Measurements from ENCODE around the gene SYK.
"Not testable (repeated sequence)": the region's sequence is repeated elsewhere in the genome, so short reads cannot be mapped to it uniquely, and the experiment has no call there.

Gene SYK

GRCh38 chr9:90882991-90883600 lies 81.5 kb downstream of the SYK start:
- no peak for DNase-seq

GRCh38 chr9:90883661-90884060 lies 82.0 kb downstream of the SYK start:
- no peak for DNase-seq

GRCh38 chr9:90884178-90884577 lies 82.6 kb downstream of the SYK start:
- no peak for DNase-seq

GRCh38 chr9:90886868-90887267 lies 85.2 kb downstream of the SYK start:
- DNase-seq = not testable (repeated sequence)

GRCh38 chr9:90888941-90889340 lies 87.3 kb downstream of the SYK start:
- no peak for DNase-seq

GRCh38 chr9:90890146-90890810 lies 88.7 kb downstream of the SYK start:
- no peak for DNase-seq

DNA sequence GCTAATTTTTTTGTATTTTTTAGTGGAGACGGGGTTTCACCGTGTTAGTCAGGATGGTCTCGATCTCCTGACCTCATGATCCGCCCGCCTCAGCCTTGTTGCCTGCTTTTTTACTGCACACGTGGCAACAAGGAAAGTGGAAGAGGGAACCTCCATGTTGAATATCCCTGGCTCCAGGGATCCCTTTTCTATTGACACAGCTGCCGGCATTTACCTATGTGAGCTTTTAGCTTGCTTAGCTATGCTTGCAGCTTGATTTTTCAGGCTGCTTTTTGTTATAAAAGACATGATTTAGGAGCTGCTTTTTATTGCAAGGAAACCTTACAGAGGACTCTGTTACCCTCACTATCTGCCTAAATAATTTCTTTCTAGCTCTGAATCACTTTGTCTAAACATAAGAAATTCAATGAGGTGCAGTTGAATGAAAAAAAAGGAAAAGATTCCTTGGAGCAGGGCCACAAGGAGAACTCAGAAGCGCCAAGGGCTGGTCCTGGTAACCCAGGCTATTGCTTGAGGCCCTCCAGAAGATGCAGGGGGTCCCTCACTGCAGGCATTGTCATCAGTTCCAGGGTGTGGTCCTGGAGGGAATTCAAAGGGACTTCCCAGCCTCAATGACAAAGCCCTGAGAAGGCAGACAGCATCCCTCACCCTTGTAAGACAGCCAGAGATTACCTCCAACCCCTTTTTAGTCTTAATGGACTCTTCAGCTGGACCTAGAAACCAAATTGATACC lies 89.9 kb downstream of the SYK start:
- DNase-seq = no peak

DNA sequence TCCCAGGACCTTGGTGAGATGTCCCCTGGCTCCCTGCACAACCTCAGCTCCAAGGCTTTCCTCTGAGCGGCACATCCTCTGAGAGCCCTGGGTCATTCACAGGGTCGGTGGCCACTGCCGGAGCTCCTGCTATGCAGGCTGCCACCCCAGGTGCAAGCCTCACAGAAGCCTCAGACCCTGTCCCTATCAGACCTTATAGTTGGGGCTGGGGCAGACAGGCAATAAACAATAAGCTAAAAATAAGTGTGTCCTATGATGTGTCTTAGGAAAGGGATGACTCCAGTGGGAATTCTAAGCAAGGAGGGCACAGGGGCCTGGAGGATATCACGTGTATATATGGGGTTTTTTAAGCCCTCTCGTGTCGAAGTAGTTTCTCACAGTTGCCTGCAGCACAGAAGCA lies 91.3 kb downstream of the SYK start:
- DNase-seq = no peak

DNA sequence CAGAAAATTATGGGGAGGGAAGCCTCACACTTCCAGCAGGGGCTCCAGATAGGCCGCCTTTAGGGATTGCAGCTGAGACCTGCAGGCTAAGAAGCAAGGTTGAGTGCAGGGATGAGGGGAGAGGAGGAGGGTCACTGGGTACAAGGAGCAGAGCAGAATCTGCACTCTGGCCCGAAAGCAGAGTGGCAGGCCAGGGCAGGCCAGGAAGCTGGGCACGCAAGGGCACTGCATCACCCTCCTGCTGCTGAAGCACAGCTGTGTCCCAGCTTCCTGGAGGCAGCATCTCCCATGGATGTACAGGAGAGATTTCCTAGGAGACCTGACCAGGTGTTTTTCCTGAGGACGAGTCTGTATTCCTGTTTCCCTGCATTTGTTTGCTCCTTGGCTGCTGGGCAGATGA lies 92.1 kb downstream of the SYK start:
- no peak for DNase-seq

- peak; percentile 10 for DNase-seq
These were observed 93.5 kb downstream of the SYK start for GRCh38 chr9:90894986-90895687.

DNA sequence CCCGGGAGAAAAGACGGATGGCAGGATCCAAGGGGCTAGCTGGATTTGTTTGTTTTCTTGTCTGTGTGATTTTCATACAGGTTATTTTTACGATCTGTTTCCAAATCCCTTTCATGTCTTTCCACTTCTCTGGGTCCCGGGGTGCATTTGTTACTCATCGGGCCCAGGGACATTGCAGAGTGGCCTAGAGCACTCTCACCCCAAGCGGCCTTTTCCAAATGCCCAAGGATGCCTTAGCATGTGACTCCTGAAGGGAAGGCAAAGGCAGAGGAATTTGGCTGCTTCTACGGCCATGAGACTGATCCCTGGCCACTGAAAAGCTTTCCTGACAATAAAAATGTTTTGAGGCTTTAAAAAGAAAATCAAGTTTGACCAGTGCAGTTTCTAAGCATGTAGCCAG lies 94.2 kb downstream of the SYK start:
- no peak for DNase-seq

- no peak for DNase-seq
These were observed 94.6 kb downstream of the SYK start for GRCh38 chr9:90896231-90896630.

DNA sequence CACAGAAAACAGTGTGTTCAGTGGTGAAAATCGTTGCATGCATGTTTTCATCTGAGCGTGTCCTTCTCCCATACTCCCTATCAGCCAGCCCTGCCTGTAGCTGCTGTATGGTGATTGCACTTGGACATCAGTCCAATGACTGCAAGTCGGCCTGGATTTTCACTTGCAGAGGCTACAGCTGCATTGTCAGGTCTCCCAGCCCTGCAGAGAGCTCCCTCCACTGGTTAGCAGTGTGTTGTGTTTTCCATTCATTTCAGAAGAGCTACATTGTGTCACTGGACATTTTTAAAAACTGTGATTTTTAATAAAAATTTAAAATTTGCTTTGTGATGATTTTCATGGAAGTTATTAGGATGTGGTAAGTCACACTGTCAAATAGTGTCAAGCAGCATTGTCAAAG lies 96.6 kb downstream of the SYK start:
- DNase-seq = no peak

DNA sequence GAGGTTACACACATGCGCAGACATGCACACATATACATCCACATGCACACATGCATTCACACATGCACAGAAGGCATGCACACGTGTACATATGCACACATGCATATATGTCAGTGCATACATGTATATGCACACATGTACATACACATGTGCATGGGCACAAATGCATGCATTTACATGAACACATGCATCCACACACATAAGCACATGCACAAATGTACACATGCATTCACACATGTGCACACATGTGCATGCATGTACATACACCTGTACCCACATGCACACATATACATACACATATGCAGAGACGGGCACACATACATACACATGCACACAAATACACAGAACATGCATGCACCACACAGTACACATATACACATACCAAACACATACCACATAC lies 97.7 kb downstream of the SYK start:
- no peak for DNase-seq

- DNase-seq = no peak
These were observed 98.5 kb downstream of the SYK start for GRCh38 chr9:90900130-90900529.

DNA sequence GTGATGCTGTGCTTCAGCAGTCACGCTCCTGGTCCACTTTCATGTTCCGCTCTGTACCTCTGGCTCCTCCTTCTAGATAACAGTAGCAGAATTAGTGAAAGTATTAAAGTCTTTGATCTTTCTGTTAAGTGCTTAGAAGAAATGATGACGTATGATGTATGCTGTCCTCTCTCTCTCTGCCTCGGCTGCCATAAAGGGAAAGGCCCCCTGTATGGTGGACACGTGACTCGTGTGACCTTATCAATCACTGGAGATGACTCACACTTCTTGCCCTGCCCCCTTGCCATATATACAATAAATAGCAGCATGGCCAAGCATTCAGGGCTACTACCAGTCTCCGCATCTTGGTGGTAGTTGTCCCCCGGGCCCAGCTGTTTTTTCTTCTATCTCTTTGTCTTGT lies 100.3 kb downstream of the SYK start:
- DNase-seq = no peak

DNA sequence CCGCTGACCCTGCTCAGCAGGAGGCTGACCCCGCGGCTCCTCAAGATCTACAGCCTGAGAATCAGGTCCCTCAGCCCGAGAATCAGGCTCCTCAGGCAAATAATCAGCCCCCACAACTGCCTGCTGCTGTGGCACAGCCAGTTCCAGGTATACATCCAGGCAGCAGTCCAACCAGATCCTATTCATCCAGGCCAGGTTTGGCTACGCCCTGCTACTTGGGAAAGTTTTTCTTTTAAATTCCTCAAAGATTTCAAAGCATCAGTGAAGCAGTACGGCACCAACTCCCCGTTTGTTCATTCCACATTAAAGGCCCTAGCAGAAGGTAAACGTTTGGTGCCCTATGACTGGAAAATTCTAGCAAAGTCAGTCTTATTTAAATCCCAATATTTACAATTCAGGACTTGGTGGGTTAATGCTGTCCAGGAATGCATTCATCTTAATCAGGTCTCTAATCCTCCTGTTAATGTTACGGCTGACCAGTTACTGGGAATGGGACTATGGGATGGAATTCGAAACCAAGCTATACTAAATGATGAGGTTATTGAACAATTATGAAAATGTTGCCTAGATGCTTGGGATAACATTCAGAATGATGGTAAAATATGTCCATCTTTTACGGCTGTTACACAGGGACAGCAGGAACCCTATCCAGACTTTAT lies 102.3 kb downstream of the SYK start:
- DNase-seq = no peak

DNA sequence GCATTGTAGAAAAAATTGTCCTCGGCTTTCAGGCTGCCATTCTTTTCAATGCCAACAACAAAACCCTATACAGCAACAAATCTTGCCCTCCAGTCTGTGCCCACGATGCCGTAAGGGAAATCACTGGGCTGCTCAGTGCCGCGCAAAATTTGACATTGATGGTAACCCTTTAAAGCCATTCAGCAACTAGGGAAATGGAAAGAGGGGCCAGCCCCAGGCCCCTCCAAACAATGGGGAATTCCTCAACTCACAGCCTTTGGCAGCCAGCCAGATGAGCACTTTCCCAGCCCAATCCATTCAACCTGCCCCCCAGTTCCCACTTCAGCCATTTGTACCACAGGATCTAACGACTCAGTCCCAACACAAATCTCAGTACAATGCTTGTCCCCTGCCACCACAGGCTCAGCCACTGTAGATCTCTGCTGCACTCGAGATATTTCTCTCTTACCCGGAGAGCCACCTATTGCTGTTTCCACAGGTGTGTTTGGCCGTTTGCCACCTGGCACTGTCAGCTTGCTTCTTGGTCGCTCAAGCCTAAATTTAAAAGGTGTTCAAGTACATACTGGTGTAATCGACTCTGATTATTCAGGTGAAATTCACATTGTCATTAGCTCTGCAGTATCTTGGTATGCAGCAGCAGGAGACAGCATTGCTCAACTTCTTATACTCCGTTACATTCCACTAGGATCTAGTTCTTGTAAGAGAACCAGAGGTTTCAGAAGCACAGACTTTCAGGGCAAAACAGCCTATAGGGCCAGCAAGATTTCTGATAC lies 103.3 kb downstream of the SYK start:
- no peak for DNase-seq

DNA sequence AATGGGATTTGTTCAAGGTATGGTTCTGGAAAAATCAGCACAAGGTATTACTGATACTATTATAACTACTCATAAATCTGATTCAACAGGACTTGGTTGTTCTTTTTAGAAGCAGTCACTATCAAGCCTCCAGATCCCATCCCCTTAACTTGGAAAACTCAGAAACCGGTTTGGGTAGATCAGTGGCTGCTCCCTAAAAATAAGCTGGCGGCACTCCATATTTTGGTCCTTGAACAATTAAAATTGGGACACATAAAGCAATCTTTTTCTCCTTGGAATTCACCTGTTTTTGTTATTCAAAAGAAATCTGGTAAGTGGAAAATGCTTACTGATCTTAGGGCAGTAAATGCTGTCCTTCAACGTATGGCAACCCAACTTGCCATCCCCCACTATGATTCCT lies 104.2 kb downstream of the SYK start:
- DNase-seq = no peak

DNA sequence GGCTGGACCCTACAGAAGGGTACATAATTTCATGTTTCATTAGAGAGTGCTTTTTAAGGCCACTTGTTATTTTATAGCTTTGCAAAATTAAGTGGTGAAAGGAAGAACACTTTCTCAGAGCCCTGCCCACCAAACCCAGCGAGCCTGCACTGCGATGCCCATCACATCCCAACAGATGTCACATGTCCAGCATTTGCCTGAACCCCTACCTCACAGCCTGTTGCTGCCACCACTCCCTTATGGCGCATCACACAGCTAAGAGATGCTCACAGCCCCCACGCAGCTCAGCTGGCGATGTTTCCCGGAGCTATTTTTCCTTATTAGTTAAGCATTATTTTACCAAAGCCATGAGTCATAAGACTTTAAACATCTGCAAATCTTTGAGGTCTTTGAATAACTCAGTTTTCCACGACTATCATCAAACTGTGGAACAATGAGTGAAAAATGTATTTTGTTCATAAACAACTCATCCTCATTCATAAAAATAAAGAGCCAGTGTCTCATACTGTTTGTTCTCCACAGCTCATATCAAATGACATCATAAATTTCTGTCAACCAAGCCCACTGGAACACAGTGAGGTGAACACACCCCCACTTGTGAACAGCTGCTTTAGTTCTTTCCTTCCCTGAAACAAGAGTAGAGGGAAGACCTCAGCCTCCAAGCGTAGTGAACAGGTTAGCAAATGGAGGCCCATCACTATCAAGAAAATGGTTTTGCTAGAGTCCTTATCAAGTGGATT lies 104.9 kb downstream of the SYK start:
- no peak for DNase-seq

DNA sequence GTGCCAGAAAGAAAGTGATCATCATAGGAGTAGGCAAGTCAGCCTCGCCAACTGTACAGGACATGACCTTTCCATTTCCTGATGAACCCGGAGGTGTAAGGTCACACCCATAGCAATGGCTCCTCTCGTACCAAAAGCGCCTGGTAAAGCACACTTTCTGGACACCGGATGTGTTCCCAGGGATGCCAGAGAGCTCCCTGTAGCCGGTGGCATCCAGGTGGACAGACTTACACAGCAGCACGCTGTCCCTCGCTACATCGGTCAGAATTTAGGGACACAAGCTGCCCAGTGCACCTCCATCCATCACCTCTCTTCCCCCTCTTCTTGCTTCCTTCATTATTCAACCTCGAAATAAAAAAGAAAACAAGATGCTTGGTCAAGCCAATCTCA lies 105.4 kb downstream of the SYK start:
- no peak for DNase-seq

DNA sequence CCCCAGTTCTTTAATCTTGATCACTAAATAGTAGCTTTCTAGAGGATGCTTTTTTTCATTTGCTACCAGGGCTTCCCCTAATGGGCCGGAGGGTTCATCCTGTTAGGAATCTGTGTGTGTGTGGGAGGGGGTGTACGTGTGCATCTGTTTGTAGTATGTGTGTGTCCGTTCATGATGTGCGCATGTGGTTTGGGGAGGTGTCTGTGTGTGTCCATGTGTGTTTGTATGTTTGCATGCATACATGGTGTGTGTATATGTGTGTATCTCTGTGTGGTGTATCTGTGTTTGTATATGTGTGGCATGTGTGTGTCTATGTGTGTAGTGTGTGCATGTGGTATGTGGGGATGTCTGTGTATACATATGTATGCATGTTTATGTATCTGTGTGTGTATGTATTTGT lies 106.2 kb downstream of the SYK start:
- no peak for DNase-seq

All from activated CD4-positive, alpha-beta T cell treated with anti-CD3 and anti-CD28 coated beads, Interleukin-2, Interleukin-6, amounts not matched to agents 100 ng/mL and 50 ng/mL, durations not matched to agents 16 hours and 8 hours (primary cell).